Activated effector memory CD4-positive, alpha-beta T cell treated with Interleukin-2 at 50 U/mL for 16 hours (primary cell): ENCODE data around the gene NPB.
A peak's percentile ranks its signal among the peaks of the same experiment; 100 is the strongest.

Experiments used
- DNase-seq: peaks from one replicate; pipeline ENCODE4 v3.0.0-alpha.2; 2020

NPB gene

GRCh38 chr17:81870131-81870980 lies 31.7 kb upstream of the NPB start:
- no peak for DNase-seq

- DNase-seq = no peak
These were observed 31.1 kb upstream of the NPB start, which contains the start of gene ARHGDIA for GRCh38 chr17:81870981-81871386. Gene ARHGDIA, minus strand, starts transcription at chr17:81871337. Its CDS starts 1,407 bp downstream, at chr17:81869930.

GRCh38 chr17:81871387-81872230 lies 30.4 kb upstream of the NPB start:
- DNase-seq = peak; percentile 91

- no peak for DNase-seq
These were observed 24.5 kb upstream of the NPB start for GRCh38 chr17:81877569-81877968.

- DNase-seq = no peak
These were observed 23.7 kb upstream of the NPB start for GRCh38 chr17:81878294-81878693.

GRCh38 chr17:81879121-81879520 lies 22.9 kb upstream of the NPB start:
- DNase-seq = no peak

GRCh38 chr17:81884520-81884919 lies 17.5 kb upstream of the NPB start:
- no peak for DNase-seq

GRCh38 chr17:81884968-81885367 lies 17.1 kb upstream of the NPB start:
- DNase-seq = no peak

GRCh38 chr17:81885454-81885853 lies 16.6 kb upstream of the NPB start:
- DNase-seq = no peak

- DNase-seq = no peak
These were observed 16.0 kb upstream of the NPB start for GRCh38 chr17:81885869-81886548.

GRCh38 chr17:81888105-81888987 lies 13.7 kb upstream of the NPB start:
- DNase-seq = no peak

GRCh38 chr17:81888988-81889595 lies 12.9 kb upstream of the NPB start:
- DNase-seq = no peak

GRCh38 chr17:81889602-81890001 lies 12.4 kb upstream of the NPB start:
- DNase-seq = no peak

GRCh38 chr17:81890447-81891302 lies 11.4 kb upstream of the NPB start:
- DNase-seq = no peak

- no peak for DNase-seq
These were observed 10.8 kb upstream of the NPB start for GRCh38 chr17:81891303-81891552.

GRCh38 chr17:81895400-81895799 lies 6.6 kb upstream of the NPB start:
- DNase-seq = no peak

- DNase-seq = no peak
These were observed 3.8 kb upstream of the NPB start for GRCh38 chr17:81898029-81898866.

- DNase-seq = no peak
These were observed 3.2 kb upstream of the NPB start for GRCh38 chr17:81898885-81899284.

- no peak for DNase-seq
These were observed 2.4 kb upstream of the NPB start for GRCh38 chr17:81899514-81900166.
